ENCODE data around the gene TREH.

The TREH gene

GRCh38 chr11:118658429-118659313, 20.8 kb downstream of the TREH start:
- H3K27ac ChIP-seq = no peak overlapping the region
- TF ChIP-seq ZFX (IDR thresholded peaks at IDR 0.05) (no peak), CTCF (conservative IDR thresholded peaks at IDR 0.05) (no peak)

GRCh38 chr11:118657709-118658428, 21.6 kb downstream of the TREH start:
- H3K27ac ChIP-seq = no peak overlapping the region
- no peak for TF ChIP-seq CTCF (conservative IDR thresholded peaks at IDR 0.05)
- TF ChIP-seq ZFX (IDR thresholded peaks at IDR 0.05) = no peak

GRCh38 chr11:118657238-118657637, 22.2 kb downstream of the TREH start:
- TF ChIP-seq ZFX (IDR thresholded peaks at IDR 0.05) = no peak
- no peak for TF ChIP-seq CTCF (conservative IDR thresholded peaks at IDR 0.05)
- H3K27ac ChIP-seq = no peak overlapping the region

- no peak overlapping the region for H3K27ac ChIP-seq
- TF ChIP-seq CTCF (conservative IDR thresholded peaks at IDR 0.05) = no peak
- TF ChIP-seq ZFX (IDR thresholded peaks at IDR 0.05) = no peak
Observed at GRCh38 chr11:118656563-118657165, 22.8 kb downstream of the TREH start.

- TF ChIP-seq CTCF (conservative IDR thresholded peaks at IDR 0.05) = no peak
- no peak for TF ChIP-seq ZFX (IDR thresholded peaks at IDR 0.05)
- H3K27ac ChIP-seq = no peak overlapping the region
Observed at GRCh38 chr11:118655486-118656190, 23.8 kb downstream of the TREH start.

- H3K27ac ChIP-seq = no peak overlapping the region
- no peak for TF ChIP-seq ZFX (IDR thresholded peaks at IDR 0.05)
- no peak for TF ChIP-seq CTCF (conservative IDR thresholded peaks at IDR 0.05)
Observed at GRCh38 chr11:118653684-118654390, 25.6 kb downstream of the TREH start.

All from C4-2B (cell line).